ENCODE data around the gene EEFSEC. TPM values are rescaled to one million over a fixed set of nuclear protein-coding genes. Genes with fewer than 3 reads are reported as not detected.

EEFSEC gene
- total RNA-seq, 1 donor from 2014 or later, result 22.0 TPM

DNA sequence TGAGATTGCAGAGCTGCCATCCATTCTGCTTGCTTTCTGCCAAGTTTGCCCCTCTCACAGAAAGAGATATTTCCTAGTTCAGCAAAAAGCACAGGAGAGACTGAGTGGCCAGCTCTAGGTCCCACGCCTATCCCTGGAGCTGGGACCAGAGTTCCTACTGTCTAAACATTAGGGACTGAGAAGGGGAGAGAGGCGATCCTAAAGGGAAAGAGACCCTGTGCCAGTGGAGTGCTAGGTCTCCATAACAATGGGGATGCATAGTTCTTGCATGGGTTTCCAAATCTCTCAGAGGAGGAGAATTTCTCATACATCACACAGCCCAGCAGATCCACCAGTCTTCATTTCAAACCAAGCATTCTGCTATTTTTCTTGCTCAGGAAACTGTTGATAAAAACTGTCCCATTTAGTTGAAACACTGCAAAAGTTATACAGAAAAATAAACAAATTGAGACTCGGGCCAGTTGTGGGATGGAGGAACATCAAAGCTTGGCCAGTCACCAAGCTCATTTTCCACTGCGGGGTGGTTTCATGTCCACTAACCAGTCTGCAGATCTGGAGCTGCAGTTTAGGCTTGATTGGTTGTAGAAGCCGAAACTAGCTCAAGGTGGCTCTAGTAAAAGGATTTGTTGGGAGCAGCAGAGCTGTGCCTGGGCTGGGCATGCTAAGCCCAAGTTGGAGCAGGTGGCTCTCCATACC is 62.7 kb downstream of the EEFSEC start:
- peaks cover 12% of the 10 kb centered on the region for H3K36me3 Mint-ChIP-seq (ENCODE audit: low read depth)
- H3K4me3 Mint-ChIP-seq (ENCODE audit: low read depth), result no peak overlapping the region
- H3K27ac Mint-ChIP-seq, result no peak overlapping the region
- no peaks in the 10 kb centered on the region for H3K27me3 Mint-ChIP-seq (ENCODE audit: low read depth)
- peaks cover 3% of the 10 kb centered on the region for H3K9me3 Mint-ChIP-seq
- H3K4me1 Mint-ChIP-seq (ENCODE audit: low read depth), result peaks cover 7% of the 10 kb centered on the region
- intact Hi-C loops (cut with micrococcal nuclease), result no loop called here
- no peak for DNase-seq (ENCODE audit: low spot score)

DNA sequence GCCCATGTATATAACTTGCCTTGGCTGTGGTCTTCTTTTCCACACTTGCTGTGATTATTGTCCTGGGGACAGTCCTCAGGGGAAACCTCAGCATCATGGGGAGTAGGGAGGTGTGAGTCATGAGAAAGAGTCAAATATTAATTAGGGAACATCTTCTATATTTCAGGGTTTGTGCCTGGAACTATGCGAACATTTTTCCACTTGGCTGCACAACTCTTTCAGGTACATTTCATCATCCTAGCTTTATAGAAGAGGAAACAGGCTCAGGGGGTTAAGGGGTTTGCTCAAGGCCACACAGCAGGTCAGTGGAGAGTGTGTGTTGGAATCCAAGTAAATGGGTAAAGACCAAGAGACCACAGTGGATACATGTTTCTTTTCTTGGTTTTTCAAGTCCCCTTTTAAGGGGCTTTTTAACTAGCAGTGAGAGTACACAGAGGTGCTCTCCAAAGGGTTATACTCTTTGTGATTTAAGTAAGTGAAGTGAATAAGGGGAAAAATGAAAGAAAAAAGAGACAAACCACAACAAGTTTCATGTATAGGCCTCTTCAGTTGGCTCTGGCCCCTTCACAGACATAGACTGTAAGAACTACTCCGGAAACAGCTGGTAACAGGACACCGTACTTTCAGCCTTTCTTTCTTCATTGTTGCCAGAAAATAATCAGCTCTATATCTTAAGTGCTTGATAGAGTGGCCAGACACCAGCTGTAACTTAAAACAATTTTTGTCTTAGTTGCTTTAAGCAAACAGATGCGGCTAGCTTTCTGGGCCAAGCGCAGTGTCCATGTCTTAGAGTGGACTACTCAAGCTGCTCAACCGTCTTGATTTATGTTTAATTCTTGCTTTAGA is 64.6 kb downstream of the EEFSEC start:
- peaks cover 19% of the 10 kb centered on the region for H3K9me3 Mint-ChIP-seq
- H3K4me3 Mint-ChIP-seq (ENCODE audit: low read depth), result no peak overlapping the region
- H3K27me3 Mint-ChIP-seq (ENCODE audit: low read depth), result no peaks in the 10 kb centered on the region
- intact Hi-C loops (cut with micrococcal nuclease), result no loop called here
- no peak overlapping the region for H3K27ac Mint-ChIP-seq
- H3K4me1 Mint-ChIP-seq (ENCODE audit: low read depth), result peaks cover 7% of the 10 kb centered on the region
- DNase-seq (ENCODE audit: low spot score), result no peak
- peaks cover 22% of the 10 kb centered on the region for H3K36me3 Mint-ChIP-seq (ENCODE audit: low read depth)

DNA sequence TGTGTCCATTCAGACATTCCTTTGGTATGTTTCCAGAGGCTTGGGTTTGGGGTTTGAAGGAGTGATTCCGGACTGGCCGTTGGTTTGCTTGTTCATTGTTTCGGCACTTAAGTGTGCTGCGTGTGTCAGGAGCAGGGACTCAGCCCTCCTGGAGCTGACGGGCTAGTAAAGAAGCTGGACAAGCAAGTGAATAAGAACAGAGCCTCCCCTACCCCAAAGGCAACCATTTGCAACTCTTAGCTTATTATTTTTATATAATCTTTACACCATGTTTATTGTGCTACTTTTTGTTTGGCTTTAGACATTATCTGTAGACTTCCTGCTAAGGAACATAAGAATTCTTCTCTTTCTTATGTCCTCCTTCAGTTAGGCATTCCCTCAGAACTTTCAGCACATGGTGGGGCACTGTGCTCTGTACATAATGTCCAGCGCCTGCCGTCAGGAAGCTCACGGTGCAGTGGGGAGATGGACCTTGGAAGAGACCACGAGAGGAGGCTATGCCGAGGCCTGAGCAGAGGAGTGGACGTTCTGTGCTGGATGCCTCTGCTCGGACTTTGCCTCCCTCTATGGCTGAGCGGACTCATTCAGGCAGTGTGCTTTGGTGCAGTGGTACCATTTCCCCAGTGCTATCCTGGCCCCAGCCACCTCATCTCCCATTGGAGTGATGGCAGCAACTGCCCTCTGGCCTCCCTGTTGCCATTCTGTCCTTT is 65.4 kb downstream of the EEFSEC start:
- Mint-ChIP-seq H3K27ac (no peak overlapping the region), H3K36me3 (ENCODE audit: low read depth) (peaks cover 26% of the 10 kb centered on the region), H3K9me3 (peaks cover 26% of the 10 kb centered on the region), H3K27me3 (ENCODE audit: low read depth) (no peaks in the 10 kb centered on the region), H3K4me1 (ENCODE audit: low read depth) (peaks cover 7% of the 10 kb centered on the region), H3K4me3 (ENCODE audit: low read depth) (no peak overlapping the region)
- DNase-seq (ENCODE audit: low spot score), result no peak
- intact Hi-C loops (cut with micrococcal nuclease), result no loop called here

DNA sequence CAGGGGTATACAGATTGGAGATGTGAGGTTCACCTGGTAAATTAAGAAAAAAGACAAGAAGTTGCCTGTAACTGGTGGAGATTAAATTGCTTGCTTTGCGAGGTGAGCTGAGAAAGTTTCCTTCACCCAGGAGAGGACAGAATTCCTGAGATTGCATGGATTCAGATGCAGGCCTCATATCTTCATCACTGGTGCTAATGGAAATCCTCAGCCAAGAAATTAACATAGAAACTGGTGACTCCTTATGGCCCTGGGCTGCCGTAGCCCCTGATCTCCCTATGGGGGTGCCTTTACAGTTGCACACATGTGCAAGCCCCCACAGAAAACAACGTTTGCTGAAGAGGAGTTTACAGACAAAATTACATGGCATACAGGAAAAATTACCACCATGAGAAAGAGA is 68.0 kb downstream of the EEFSEC start:
- no peak for DNase-seq (ENCODE audit: low spot score)
- peaks cover 32% of the 10 kb centered on the region for H3K36me3 Mint-ChIP-seq (ENCODE audit: low read depth)
- no peak overlapping the region for H3K4me3 Mint-ChIP-seq (ENCODE audit: low read depth)
- intact Hi-C loops (cut with micrococcal nuclease), result no loop called here
- H3K27ac Mint-ChIP-seq, result no peak overlapping the region
- H3K9me3 Mint-ChIP-seq, result peaks cover 34% of the 10 kb centered on the region
- H3K4me1 Mint-ChIP-seq (ENCODE audit: low read depth), result peaks cover 7% of the 10 kb centered on the region
- H3K27me3 Mint-ChIP-seq (ENCODE audit: low read depth), result no peaks in the 10 kb centered on the region

DNA sequence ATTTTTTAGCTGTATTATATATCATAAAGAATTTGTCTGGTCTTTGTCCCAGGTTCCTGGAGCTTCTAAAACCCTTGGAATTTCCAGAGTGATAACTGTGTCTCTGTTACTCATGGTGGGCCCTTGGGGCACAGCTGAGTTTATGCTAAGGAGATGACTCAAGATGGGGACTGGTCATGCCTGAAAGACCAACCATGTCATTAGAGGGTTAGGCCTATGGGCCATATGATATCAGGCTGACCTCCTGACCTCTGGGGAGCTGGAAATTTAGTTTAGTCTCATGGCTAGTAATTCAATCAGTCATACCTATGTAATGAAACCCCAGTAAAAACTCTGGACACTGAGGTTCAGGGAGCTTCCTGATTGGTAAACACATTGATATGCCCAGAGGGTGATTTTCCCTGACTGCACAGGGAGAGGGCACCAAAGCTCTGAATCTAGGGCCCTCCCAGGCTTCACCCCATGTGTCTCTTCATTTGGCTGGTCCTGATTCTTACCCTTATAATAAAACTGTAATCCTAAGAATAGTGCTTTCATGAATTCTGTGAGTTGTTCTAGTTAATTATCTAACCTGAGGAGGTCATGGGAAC is 69.6 kb downstream of the EEFSEC start:
- intact Hi-C loops (cut with micrococcal nuclease), result no loop called here
- Mint-ChIP-seq H3K4me1 (ENCODE audit: low read depth) (peaks cover 3% of the 10 kb centered on the region), H3K9me3 (peaks cover 34% of the 10 kb centered on the region), H3K4me3 (ENCODE audit: low read depth) (no peak overlapping the region), H3K27me3 (ENCODE audit: low read depth) (no peaks in the 10 kb centered on the region), H3K36me3 (ENCODE audit: low read depth) (peaks cover 32% of the 10 kb centered on the region), H3K27ac (no peak overlapping the region)
- DNase-seq (ENCODE audit: low spot score), result no peak

DNA sequence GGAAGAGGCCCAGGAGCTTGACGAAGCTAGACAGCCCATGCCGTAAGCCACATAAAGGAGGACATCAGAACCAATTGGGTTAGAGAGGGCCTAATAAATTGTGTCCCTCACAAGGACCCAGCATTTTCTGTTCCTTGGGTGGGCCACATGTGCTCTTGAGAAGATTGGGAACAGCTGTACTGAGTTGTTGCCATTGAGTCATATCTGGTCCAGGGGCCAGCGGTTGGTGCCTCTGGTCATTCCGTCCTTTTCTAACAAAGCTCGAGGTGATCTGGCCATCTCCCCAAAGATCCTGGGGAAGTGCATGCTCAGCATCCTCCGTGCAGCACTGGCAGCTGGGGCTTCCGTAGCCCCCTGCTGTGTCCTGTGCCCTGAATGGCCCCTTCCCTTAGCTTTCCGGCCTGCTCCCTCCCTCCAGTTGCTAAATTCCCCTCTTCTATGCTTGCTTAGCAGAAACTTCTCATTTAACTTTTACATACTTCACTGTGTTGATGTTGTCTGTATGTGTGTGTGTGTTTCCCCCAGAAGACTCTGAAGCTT is 73.0 kb downstream of the EEFSEC start:
- intact Hi-C loops (cut with micrococcal nuclease), result no loop called here
- Mint-ChIP-seq H3K27me3 (ENCODE audit: low read depth) (no peaks in the 10 kb centered on the region), H3K36me3 (ENCODE audit: low read depth) (peaks cover 17% of the 10 kb centered on the region), H3K9me3 (peaks cover 29% of the 10 kb centered on the region), H3K4me1 (ENCODE audit: low read depth) (no peaks in the 10 kb centered on the region), H3K27ac (no peak overlapping the region), H3K4me3 (ENCODE audit: low read depth) (no peak overlapping the region)
- no peak for DNase-seq (ENCODE audit: low spot score)

DNA sequence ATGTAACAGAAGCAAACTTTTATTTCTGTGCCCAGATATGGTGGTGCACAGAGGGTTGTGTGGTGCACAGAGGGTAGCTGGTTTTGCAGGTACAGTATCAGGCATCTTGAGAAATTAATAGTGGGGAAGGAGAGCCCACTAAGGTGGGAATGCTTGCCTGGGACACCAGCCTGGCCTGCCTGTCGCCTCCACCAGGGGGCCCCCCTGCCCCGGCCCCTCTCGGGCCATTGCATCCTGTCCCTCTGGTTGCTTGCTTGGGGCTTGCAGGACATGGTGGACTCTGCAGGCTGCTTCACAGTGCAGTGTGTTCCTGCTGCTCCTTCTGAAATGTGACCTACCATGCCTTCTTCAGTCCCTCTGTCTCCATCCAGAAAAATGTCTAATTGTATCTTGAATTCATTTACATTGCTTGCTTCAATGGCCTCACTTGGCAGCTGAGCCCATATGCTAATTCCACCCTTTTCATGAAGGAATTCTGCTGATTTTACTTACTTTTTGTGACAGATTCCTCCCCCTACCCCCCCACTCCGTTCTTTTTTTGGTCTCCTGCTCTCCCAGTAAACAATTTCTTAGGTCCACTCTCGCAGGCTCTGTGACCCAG is 73.6 kb downstream of the EEFSEC start:
- intact Hi-C loops (cut with micrococcal nuclease), result no loop called here
- peaks cover 16% of the 10 kb centered on the region for H3K36me3 Mint-ChIP-seq (ENCODE audit: low read depth)

DNA sequence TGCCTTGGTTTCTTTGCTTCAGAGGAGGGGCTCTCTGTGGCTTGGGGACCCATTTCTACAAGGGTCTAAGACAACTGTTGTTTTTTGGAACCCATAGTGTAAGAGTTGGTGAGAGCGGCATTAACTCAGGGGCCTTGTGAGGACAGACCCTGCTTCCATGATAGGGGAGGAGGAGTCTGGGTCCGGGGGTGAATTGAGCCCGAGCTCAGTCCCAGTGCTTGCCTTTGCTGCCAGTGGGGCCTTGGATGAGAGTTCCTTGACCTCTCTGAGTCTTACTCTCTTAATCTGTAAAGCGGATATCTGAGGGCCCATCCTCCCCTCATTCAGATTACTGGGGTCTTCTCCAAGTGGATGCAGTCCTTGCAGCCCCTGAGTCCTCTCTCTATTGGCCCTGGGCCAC is 74.2 kb downstream of the EEFSEC start:
- H3K27me3 Mint-ChIP-seq (ENCODE audit: low read depth), result no peaks in the 10 kb centered on the region
- H3K27ac Mint-ChIP-seq, result no peak overlapping the region
- no peak for DNase-seq (ENCODE audit: low spot score)
- H3K4me1 Mint-ChIP-seq (ENCODE audit: low read depth), result no peaks in the 10 kb centered on the region
- H3K36me3 Mint-ChIP-seq (ENCODE audit: low read depth), result peaks cover 14% of the 10 kb centered on the region
- intact Hi-C loops (cut with micrococcal nuclease), result no loop called here
- H3K9me3 Mint-ChIP-seq, result peaks cover 20% of the 10 kb centered on the region
- no peak overlapping the region for H3K4me3 Mint-ChIP-seq (ENCODE audit: low read depth)

More for the DNA sequence above, 73.6 kb downstream of the EEFSEC start:
- H3K27ac Mint-ChIP-seq, result no peak overlapping the region
- no peak for DNase-seq (ENCODE audit: low spot score)
- no peak overlapping the region for H3K4me3 Mint-ChIP-seq (ENCODE audit: low read depth)
- H3K9me3 Mint-ChIP-seq, result peaks cover 25% of the 10 kb centered on the region
- H3K27me3 Mint-ChIP-seq (ENCODE audit: low read depth), result no peaks in the 10 kb centered on the region
- H3K4me1 Mint-ChIP-seq (ENCODE audit: low read depth), result no peaks in the 10 kb centered on the region

DNA sequence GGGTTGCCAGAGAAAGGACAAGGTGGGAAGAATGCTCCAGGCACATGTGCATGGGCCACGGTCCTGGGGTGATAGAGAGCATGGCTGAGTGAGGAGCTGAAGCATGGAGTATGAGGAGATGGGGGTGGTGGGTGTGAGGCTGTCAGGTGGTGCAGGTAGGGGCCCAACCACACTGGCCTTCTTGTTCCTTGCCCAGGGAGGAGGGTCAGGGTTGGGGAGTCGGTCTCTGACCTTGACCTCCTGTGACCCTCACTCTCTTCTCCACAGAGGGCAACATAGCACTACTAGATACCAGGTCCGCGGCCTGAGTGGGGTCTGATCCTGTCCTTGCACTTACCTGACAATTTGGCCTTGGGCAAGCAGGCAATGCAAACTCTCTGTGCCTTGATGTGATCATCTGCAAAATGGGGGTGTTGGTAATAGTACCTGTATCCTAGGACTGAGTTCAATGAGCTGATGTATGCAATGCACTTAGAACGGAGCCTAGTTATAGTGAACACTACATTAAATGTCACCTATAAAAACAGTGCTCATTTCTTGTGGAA is 75.2 kb downstream of the EEFSEC start:
- H3K9me3 Mint-ChIP-seq, result peaks cover 10% of the 10 kb centered on the region
- no peak for DNase-seq (ENCODE audit: low spot score)
- intact Hi-C loops (cut with micrococcal nuclease), result no loop called here
- peaks cover 6% of the 10 kb centered on the region for H3K36me3 Mint-ChIP-seq (ENCODE audit: low read depth)
- no peak overlapping the region for H3K27ac Mint-ChIP-seq
- H3K4me3 Mint-ChIP-seq (ENCODE audit: low read depth), result no peak overlapping the region
- H3K27me3 Mint-ChIP-seq (ENCODE audit: low read depth), result no peaks in the 10 kb centered on the region
- no peaks in the 10 kb centered on the region for H3K4me1 Mint-ChIP-seq (ENCODE audit: low read depth)

DNA sequence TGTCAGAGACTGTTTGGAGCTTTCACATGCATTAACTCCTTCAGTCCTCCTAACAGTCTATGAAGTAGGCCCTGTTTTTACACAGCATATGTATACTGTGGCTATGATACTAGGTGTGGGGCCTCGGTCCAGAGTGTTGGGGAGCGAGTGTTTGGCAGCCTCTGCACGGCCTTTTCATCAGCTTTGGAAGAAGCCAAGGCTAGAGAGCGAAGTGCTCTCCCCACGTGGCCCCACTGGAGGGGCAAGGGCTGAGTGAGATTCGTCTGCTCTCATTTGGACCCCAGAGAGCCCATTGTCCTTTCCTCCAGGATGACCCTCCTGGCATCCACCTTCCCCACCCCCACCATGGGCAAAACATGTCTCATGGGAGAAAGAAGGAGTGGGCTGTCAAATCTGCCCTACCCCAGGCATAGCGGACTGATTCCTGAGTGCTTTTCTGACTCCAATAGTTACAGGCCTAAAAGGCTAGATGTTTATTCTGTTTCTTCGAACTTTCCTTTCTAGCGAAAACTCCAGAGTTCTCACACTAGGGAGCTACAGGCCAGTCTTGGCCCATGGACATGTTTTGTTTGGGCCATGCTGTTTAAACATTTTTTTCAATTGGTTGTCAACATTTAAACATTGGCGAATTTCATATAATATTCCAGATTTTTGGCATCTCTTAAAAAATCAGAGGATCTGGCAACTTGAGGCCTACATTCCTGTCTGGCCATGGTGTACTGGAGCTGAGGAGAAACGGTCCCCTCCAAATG is 76.0 kb downstream of the EEFSEC start:
- H3K27ac Mint-ChIP-seq, result no peak overlapping the region
- intact Hi-C loops (cut with micrococcal nuclease), result no loop called here
- H3K4me1 Mint-ChIP-seq (ENCODE audit: low read depth), result no peaks in the 10 kb centered on the region
- H3K4me3 Mint-ChIP-seq (ENCODE audit: low read depth), result no peak overlapping the region
- peaks cover 2% of the 10 kb centered on the region for H3K36me3 Mint-ChIP-seq (ENCODE audit: low read depth)
- peaks cover 2% of the 10 kb centered on the region for H3K9me3 Mint-ChIP-seq
- DNase-seq (ENCODE audit: low spot score), result no peak
- no peaks in the 10 kb centered on the region for H3K27me3 Mint-ChIP-seq (ENCODE audit: low read depth)

DNA sequence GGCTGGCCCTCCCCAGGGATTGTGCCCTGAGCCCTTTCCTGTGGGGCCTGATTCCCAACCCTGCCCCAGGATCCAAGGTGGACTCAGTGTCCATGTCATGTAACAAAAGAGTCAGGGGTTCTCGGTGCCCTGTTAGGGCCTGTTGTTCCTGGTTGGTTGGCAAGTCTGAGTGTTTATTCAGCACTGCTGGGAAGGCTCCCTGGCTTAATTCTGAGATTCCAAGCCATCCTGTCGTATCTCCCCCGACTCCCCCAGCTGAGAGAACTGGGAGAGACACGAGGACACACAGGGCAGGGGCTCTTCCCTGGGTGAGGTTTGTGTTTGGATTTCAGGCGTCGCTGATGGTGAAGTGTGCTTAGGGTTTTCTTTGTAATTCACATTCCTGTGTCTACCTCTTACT is 78.3 kb downstream of the EEFSEC start:
- no peak for DNase-seq (ENCODE audit: low spot score)
- intact Hi-C loops (cut with micrococcal nuclease), result no loop called here
- Mint-ChIP-seq H3K36me3 (ENCODE audit: low read depth) (no peaks in the 10 kb centered on the region), H3K27me3 (ENCODE audit: low read depth) (no peaks in the 10 kb centered on the region), H3K4me3 (ENCODE audit: low read depth) (no peak overlapping the region), H3K27ac (no peak overlapping the region), H3K9me3 (no peaks in the 10 kb centered on the region), H3K4me1 (ENCODE audit: low read depth) (no peaks in the 10 kb centered on the region)
